Activated CD8-positive, alpha-beta T cell treated with anti-CD3 and anti-CD28 coated beads for 36 hours (primary cell): ENCODE results near the gene NKD1. TPM values are rescaled to one million over a fixed set of nuclear protein-coding genes. Genes with fewer than 3 reads are reported as not detected.

Source experiments
- ATAC-seq: fragments of 200-7000 bp; cut with Tn5 transposase; one replicate; pipeline ENCODE4 v1.10.0; 2021; ENCODE audit warnings: mild to moderate bottlenecking, moderate library complexity
- CTCF ChIA-PET: fragments of 350-600 bp; sonication (Branson Sonifier 250); formaldehyde crosslinking; loops from one replicate; lab custom pipeline; 2021; ENCODE audit warnings: antibody characterized with exemption; lab: Charles Lee
- POLR2A ChIA-PET: fragments of 350-600 bp; sonication (Branson Sonifier 250); formaldehyde crosslinking; loops from one replicate; lab custom pipeline; 2021; ENCODE audit warnings: antibody characterized with exemption; lab: Charles Lee
- DNase-seq: peaks from one replicate; pipeline ENCODE4 v3.0.0-alpha.2; 2020
- H3K27ac Mint-ChIP-seq: one replicate; pipeline ENCODE4 v1.8.0; 2021; ENCODE audit warnings: mild to moderate bottlenecking, mixed read lengths
- H3K27me3 Mint-ChIP-seq: one replicate; pipeline ENCODE4 v1.8.0; 2021; ENCODE audit warnings: mixed read lengths
- H3K36me3 Mint-ChIP-seq: one replicate; pipeline ENCODE4 v1.8.0; 2021; ENCODE audit warnings: low read depth, mixed read lengths
- H3K4me1 Mint-ChIP-seq: one replicate; pipeline ENCODE4 v1.8.0; 2021; ENCODE audit warnings: low read depth, mixed read lengths
- H3K4me3 Mint-ChIP-seq: one replicate; pipeline ENCODE4 v1.8.0; 2021; ENCODE audit warnings: mild to moderate bottlenecking, moderate library complexity, mixed read lengths
- H3K9me3 Mint-ChIP-seq: one replicate; pipeline ENCODE4 v1.8.0; 2021; ENCODE audit warnings: mixed read lengths
- intact Hi-C: fragments of 100-400 bp; cut with micrococcal nuclease; formaldehyde crosslinking; loops from one replicate; pipeline ENCODE4 v1.10.0; 2022
- total RNA-seq, 2 experiments: library from RNA; stranded (reverse); gene quantifications; one replicate each; pipeline ENCODE4 v1.2.3, GENCODE V29; 2021
- TF ChIP-seq, protein P1 (sequence below): fragments of 200-600 bp; IDR thresholded peaks from one replicate; pipeline ENCODE4 v1.8.0; 2022; ENCODE audit warnings: antibody characterized with exemption, mild to moderate bottlenecking

The NKD1 gene
- 1 to 10 TPM; 1.9 to 3.6 TPM for total RNA-seq

- no peak within 1 kb of the TSS for H3K27ac Mint-ChIP-seq
- peaks cover 3% of the 10 kb centered on the region for H3K27me3 Mint-ChIP-seq
- peaks cover 9% of the 10 kb centered on the region for H3K4me1 Mint-ChIP-seq
- TF ChIP-seq, protein P1, sequence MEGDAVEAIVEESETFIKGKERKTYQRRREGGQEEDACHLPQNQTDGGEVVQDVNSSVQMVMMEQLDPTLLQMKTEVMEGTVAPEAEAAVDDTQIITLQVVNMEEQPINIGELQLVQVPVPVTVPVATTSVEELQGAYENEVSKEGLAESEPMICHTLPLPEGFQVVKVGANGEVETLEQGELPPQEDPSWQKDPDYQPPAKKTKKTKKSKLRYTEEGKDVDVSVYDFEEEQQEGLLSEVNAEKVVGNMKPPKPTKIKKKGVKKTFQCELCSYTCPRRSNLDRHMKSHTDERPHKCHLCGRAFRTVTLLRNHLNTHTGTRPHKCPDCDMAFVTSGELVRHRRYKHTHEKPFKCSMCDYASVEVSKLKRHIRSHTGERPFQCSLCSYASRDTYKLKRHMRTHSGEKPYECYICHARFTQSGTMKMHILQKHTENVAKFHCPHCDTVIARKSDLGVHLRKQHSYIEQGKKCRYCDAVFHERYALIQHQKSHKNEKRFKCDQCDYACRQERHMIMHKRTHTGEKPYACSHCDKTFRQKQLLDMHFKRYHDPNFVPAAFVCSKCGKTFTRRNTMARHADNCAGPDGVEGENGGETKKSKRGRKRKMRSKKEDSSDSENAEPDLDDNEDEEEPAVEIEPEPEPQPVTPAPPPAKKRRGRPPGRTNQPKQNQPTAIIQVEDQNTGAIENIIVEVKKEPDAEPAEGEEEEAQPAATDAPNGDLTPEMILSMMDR = no peak
- H3K9me3 Mint-ChIP-seq = no peaks in the 10 kb centered on the region
- ChIA-PET CTCF (interaction anchor here (0.7 kb wide), 1 partner anchor 159 kb away, joined by 3 read pairs; no protein-coding TSS in a partner anchor), POLR2A (no interaction called here)
- peak; percentile 82 for ATAC-seq
- peak within 1 kb of the TSS; percentile 72 for H3K4me3 Mint-ChIP-seq
- H3K36me3 Mint-ChIP-seq = no peaks in the 10 kb centered on the region
- DNase-seq = peak; percentile 70
- intact Hi-C loops = no loop called here
Measured at GRCh38 chr16:50548125-50548908, at the start of gene NKD1. NKD1 (plus strand) TSS chr16:50548396; CDS start chr16:50548554, 158 bp downstream.

- ATAC-seq = no peak
- no peak overlapping the region for H3K27ac Mint-ChIP-seq
- CTCF ChIA-PET = no interaction called here
- no peak overlapping the region for H3K4me3 Mint-ChIP-seq
- POLR2A ChIA-PET = interaction anchor here (0.5 kb wide), 1 partner anchor 167 kb away, joined by 3 read pairs; no protein-coding TSS in a partner anchor
- H3K36me3 Mint-ChIP-seq = no peaks in the 10 kb centered on the region
- TF ChIP-seq, protein P1 = no peak
- H3K4me1 Mint-ChIP-seq = no peaks in the 10 kb centered on the region
- DNase-seq = no peak
- no peaks in the 10 kb centered on the region for H3K27me3 Mint-ChIP-seq
- H3K9me3 Mint-ChIP-seq = no peaks in the 10 kb centered on the region
- intact Hi-C loops = no loop called here
Measured at GRCh38 chr16:50498431-50499155, 49.6 kb upstream of the NKD1 start.

DNA sequence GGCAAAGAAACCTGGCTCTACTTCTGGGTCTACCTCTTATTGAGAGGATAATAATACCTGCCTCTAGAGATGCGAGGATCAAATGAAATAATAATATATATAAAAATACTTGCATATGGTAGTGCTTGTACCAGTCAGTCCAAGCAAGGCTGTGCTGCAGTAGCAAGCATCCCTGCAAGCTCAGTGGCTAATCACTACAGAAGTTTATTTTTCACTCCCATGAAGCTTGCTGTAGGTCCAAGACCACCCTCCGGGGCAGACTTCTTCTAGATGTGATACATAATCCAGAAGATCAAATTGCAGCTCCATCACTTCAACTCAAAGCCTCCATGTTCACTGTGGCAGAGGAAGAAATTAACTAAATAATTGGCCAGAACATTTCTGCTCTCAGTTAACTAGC, 48.9 kb upstream of the NKD1 start:
- H3K27me3 Mint-ChIP-seq = no peaks in the 10 kb centered on the region
- no peaks in the 10 kb centered on the region for H3K4me1 Mint-ChIP-seq
- H3K4me3 Mint-ChIP-seq = no peak overlapping the region
- no peaks in the 10 kb centered on the region for H3K9me3 Mint-ChIP-seq
- DNase-seq (no peak), ATAC-seq (no peak)
- intact Hi-C loops = no loop called here
- CTCF ChIA-PET = no interaction called here
- H3K27ac Mint-ChIP-seq = no peak overlapping the region
- POLR2A ChIA-PET = interaction anchor here (0.5 kb wide), 1 partner anchor 166 kb away, joined by 3 read pairs; no protein-coding TSS in a partner anchor
- no peaks in the 10 kb centered on the region for H3K36me3 Mint-ChIP-seq
- TF ChIP-seq, protein P1 = no peak

- Mint-ChIP-seq H3K4me1 (no peaks in the 10 kb centered on the region), H3K36me3 (no peaks in the 10 kb centered on the region), H3K4me3 (no peak overlapping the region), H3K9me3 (no peaks in the 10 kb centered on the region), H3K27me3 (no peaks in the 10 kb centered on the region), H3K27ac (no peak overlapping the region)
- TF ChIP-seq, protein P1 = no peak
- intact Hi-C loops = no loop called here
- ATAC-seq (no peak), DNase-seq (no peak)
- CTCF ChIA-PET = interaction anchor here (1.0 to 1.4 kb wide), 2 partner anchors 10 to 165 kb away, joined by 5 to 6 read pairs; no protein-coding TSS in a partner anchor
- POLR2A ChIA-PET = no interaction called here
Measured at GRCh38 chr16:50500171-50500874, 47.9 kb upstream of the NKD1 start.
